GM21825 (cell line): Measurements from ENCODE around the gene MRPL20.
"Not testable (repeated sequence)": the region's sequence is repeated elsewhere in the genome, so short reads cannot be mapped to it uniquely, and the experiment has no call there.

Experiments used
- ATAC-seq: cut with Tn5 transposase; IDR thresholded peaks from one replicate; pipeline ENCODE4 v1.9.1; 2021; ENCODE audit warnings: mild to moderate bottlenecking, moderate library complexity; ENCODE audit not compliant: unreplicated experiment

Gene MRPL20

GRCh38 chr1:1390675-1391074 is 16.4 kb downstream of the MRPL20 start:
- no peak for ATAC-seq

- ATAC-seq: no peak
These were observed 19.0 kb downstream of the MRPL20 start for GRCh38 chr1:1388078-1388472.

- ATAC-seq: no peak
These were observed 19.7 kb downstream of the MRPL20 start for GRCh38 chr1:1387098-1388077.

GRCh38 chr1:1385931-1386330 is 21.2 kb downstream of the MRPL20 start:
- no peak for ATAC-seq

GRCh38 chr1:1385339-1385738 is 21.8 kb downstream of the MRPL20 start:
- not testable (repeated sequence) for ATAC-seq

- no peak for ATAC-seq
These were observed 25.8 kb downstream of the MRPL20 start for GRCh38 chr1:1381294-1381693.

GRCh38 chr1:1380860-1381259 is 26.2 kb downstream of the MRPL20 start:
- ATAC-seq: no peak

- ATAC-seq: no peak
These were observed 29.4 kb downstream of the MRPL20 start for GRCh38 chr1:1377540-1378205.

GRCh38 chr1:1376551-1377226 is 30.4 kb downstream of the MRPL20 start:
- ATAC-seq: no peak

- ATAC-seq: peak; percentile 82
These were observed 32.0 kb downstream of the MRPL20 start, which contains the start of gene AURKAIP1 for GRCh38 chr1:1374929-1375662. TSS of gene AURKAIP1 (minus strand) at chr1:1375207. CDS start at chr1:1374756, 451 bp downstream.

GRCh38 chr1:1374589-1374928 is 32.5 kb downstream of the MRPL20 start:
- ATAC-seq: peak; percentile 1

- ATAC-seq: no peak
These were observed 33.1 kb downstream of the MRPL20 start for GRCh38 chr1:1373815-1374588.

- ATAC-seq: no peak
These were observed 33.9 kb downstream of the MRPL20 start for GRCh38 chr1:1373051-1373814.

GRCh38 chr1:1371746-1372711 is 35.1 kb downstream of the MRPL20 start:
- no peak for ATAC-seq

- no peak for ATAC-seq
These were observed 35.7 kb downstream of the MRPL20 start for GRCh38 chr1:1371364-1371745.

- ATAC-seq: no peak
These were observed 36.3 kb downstream of the MRPL20 start for GRCh38 chr1:1370771-1371300.

GRCh38 chr1:1370094-1370493 is 37.0 kb downstream of the MRPL20 start:
- ATAC-seq: not testable (repeated sequence)

- no peak for ATAC-seq
These were observed 39.8 kb downstream of the MRPL20 start for GRCh38 chr1:1367315-1367714.
